Stimulated activated CD4-positive, alpha-beta T cell treated with anti-CD3 and anti-CD28 coated beads, Interleukin-2, amount 100 ng/mL, for 4 hours (primary cell): Measurements from ENCODE around the gene PHACTR2.
"Not testable (repeated sequence)": the region's sequence is repeated elsewhere in the genome, so short reads cannot be mapped to it uniquely, and the experiment has no call there.

Source experiments
- DNase-seq: peaks from one replicate; pipeline ENCODE4 v3.0.0-alpha.2; 2020; ENCODE audit warnings: low read depth

The PHACTR2 gene

GRCh38 chr6:143810745-143811144, 133.0 kb downstream of the PHACTR2 start:
- DNase-seq: no peak

DNA sequence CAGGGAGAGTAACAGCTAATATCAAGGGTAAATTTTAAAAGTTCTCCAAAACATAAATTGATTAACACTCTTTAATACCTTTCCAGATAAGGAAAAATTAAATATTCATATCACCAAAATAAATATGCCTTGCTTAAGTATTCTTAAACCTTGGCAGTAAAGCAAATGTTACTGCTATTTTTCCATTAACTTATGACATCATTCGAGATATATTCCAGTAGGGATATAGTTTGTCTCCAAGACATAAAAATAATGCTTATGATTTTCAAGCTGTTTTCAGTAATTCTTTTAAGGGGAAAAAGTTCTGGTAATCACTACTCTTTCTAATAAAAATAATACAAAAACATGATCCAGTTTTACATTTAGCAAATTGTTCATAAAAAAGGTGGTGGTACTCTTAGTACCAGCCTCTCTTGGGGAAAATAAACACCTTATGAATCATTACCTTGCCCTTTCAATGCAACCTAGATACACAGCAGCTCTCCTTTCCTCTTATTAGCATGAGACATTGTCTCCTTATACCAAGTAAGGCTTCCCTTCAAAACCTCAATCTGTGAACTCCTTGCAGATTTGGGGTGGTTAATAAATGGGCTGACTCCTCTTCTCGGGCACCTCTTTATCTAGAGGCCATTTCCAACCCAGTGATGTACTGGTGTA, 133.9 kb downstream of the PHACTR2 start:
- DNase-seq: no peak

DNA sequence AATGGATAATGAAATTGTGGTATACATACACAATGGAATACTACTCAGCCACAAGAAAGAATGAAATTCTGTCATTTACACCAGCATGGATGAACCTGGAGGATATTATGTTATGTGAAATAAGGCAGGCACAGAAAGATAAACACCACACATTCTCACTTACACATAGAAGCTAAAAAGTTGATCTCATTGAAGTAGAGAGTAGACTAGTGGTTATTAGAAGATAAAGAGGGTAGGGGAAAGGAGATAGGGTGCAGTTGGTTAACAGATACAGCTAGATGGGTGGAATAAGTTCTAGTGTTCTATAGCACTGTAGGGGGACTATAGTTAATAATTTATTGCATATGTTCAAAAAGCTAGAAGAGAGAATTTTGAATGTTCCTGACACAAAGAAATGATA, 139.9 kb downstream of the PHACTR2 start:
- no peak for DNase-seq

DNA sequence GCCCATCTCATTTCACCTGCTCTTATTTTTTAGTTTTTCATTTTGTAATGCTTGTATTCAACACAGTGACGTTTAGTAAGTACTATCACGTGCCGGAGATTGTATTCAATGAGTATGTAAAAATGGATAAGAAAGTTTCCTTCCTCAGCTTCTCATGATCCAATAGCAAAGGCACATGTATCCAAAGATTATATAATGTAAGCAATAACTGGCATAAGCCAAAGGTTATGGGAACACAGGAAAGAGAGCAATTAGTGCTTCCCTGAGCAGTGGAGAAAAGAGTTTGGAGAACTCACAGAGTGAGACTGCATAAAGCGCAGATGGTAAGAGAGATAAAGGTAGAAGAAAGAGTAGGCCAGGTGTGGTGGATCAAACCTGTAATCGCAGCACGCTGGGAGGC, 143.6 kb downstream of the PHACTR2 start:
- no peak for DNase-seq

DNA sequence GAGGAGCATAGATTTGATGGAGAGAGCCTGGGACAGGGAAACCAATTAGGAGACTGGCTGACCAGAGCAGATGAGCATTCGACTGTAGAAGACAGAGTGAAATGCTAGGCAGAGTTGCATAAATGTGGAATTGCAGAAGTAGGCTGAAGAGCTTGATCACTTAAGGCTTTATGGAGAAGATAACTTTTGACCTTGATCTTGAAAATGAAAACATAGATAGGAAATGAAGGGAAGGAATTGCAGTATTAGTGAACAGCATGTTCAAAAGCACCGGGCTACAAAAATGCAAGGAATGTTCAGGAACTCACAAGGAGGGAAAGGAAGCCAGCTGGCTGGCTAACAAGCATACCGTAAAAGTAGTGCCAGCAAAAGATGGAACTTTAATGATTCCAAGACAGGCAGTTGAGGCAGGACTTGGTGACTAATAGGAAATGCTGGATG, 144.8 kb downstream of the PHACTR2 start:
- no peak for DNase-seq

DNA sequence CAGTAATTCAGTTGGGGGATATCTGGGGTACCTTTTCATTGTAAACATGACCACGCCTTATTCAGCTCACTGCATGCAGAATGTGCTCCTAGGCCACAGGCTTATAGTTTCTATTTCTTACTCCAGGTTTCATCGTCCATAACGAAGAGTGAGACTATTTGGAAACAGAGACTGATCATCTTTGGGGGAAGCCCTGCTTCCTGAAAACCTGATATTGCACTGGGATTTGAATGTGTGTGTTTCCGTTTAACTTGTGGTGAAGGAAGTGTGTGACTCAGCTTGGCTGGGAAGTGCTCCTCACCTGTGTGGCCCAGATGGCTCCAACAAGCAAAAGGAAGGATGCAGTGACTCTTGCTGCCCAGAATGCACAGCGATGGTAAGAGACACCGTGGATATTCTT, 145.8 kb downstream of the PHACTR2 start:
- no peak for DNase-seq

DNA sequence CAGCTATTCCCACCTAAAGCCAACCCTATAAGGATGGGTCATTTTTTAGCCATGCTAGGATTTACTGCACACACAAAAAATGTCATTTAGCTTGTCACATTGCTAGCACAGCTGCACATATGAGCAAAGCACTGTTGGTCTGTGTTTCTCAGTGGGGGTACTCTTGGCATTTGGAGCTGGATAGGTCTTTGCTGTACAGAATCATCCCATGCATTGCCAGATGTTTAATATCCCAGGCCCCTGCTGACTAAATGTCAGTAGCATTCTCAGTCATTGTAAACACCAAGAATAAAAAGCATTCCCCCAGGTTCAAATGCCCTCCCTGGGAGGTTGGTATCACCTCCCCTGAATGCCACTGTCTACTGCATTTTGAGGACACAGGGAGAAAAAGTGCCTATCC, 150.8 kb downstream of the PHACTR2 start:
- no peak for DNase-seq

- no peak for DNase-seq
Measured at GRCh38 chr6:143836150-143836549, 158.4 kb downstream of the PHACTR2 start.

DNA sequence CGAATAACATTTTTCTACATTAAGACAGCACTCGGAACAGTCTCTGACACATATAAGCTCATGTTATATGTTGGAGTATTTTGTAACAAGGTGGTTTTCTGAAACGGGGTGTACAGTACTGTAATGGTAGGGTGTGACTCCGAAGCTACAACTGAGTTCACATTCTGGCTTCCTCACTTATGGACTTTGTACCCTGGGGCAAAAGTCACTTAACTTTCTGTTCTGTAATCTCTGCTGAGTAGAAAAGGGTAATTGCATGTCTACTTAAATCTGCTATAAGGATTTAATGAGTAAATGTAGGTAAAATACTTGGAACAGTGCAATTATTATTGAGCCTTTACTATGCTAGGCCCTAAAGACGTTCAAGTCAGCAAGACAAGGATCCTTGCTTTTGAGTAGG, 160.6 kb downstream of the PHACTR2 start:
- no peak for DNase-seq

GRCh38 chr6:143839196-143839595, 161.4 kb downstream of the PHACTR2 start:
- no peak for DNase-seq

GRCh38 chr6:143840595-143841265, 163.0 kb downstream of the PHACTR2 start:
- no peak for DNase-seq

DNA sequence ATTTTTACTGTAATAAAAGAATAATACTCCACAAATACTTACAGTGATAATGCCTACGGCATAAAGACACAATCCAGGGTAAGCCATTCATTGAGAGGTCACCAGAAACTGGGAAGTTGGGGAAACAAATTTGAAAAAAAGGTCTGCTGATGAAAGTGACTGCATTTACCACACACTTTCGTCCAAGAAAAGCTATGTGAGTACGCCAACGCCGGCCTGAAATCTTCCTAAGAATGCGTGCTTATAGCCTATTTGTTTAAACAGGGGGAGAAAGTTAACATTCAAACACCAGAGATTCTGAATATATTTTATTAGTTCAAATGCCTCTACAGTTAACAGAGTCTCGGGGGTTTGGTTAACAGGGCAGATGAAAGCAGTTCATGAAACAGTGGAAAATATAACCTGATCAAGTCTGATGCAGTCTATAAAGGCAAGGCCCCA, 164.7 kb downstream of the PHACTR2 start:
- no peak for DNase-seq

GRCh38 chr6:143842902-143843676, 165.3 kb downstream of the PHACTR2 start, which contains the start of gene LTV1:
Gene LTV1, plus strand, starts transcription at chr6:143843338. Its CDS starts 140 bp downstream, at chr6:143843478.
- peak; percentile 90 for DNase-seq

DNA sequence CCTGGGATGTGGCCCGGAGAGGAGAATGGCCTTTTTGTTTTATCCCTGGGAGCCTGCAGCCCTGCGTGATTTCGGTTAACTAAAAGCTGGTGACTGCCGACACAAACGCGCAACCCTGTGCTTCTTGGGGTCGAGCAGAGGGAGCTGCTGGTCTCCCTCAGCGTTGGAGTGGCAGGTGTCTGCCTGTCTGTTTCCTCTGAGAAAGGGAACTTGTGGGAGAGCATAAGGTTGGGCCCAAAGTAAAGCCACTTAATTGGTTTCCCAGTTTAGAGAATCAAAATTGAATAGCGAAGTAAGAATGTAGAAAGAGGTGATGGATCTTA, 165.9 kb downstream of the PHACTR2 start:
- DNase-seq: no peak

GRCh38 chr6:143844006-143844405, 166.2 kb downstream of the PHACTR2 start:
- no peak for DNase-seq

- DNase-seq: no peak
Measured at GRCh38 chr6:143845033-143845432, 167.3 kb downstream of the PHACTR2 start.

DNA sequence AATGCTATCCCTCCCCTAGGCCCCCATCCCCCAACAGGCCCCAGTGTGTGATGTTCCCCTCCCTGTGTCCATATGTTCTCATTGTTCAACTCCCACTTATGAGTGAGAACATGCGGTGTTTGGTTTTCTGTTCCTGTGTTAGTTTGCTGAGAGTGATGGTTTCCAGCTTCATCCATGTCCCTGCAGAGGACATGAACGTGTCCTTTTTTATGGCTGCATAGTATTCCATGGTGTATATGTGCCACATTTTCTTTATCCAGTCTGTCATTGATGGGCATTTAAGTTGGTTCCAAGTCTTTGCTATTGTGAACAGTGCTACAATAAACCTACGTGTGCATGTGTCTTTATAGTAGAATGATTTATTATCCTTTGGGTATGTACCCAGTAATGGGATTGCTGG, 173.9 kb downstream of the PHACTR2 start:
- not testable (repeated sequence) for DNase-seq

DNA sequence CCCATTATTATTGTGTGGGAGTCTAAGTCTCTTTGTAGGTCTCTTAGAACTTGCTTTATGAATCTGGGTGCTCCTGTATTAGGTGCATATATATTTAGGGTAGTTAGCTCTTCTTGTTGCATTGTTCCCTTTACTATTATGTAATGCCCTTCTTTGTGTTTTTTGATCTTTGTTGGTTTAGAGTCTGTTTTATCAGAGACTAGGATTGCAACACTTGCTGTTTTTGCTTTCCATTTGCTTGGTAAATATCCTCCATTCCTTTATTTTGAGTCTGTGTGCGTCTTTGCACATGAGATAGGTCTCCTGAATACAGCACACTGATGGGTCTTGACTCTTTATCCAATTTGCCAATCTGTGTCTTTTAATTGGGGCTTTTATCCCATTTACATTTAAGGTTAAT, 177.3 kb downstream of the PHACTR2 start:
- DNase-seq: not testable (repeated sequence)

DNA sequence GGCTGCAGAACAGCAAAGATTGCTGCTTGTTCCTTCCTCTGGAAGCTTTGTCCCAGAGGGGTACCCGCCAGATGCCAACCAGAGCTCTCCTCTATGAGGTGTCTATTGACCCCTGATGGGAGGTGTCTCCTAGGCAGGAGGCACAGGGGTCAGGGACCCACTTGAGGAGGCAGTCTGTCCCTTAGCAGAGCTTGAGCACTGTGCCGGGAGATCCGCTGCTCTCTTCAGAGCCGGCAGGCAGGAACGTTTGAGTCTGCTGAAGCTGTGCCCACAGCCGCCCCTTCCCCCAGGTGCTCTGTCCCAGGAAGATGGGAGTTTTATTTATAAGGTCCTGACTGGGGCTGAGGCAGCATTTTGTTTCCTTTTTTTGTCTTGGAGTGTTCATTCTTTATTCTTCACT, 179.0 kb downstream of the PHACTR2 start:
- not testable (repeated sequence) for DNase-seq

DNA sequence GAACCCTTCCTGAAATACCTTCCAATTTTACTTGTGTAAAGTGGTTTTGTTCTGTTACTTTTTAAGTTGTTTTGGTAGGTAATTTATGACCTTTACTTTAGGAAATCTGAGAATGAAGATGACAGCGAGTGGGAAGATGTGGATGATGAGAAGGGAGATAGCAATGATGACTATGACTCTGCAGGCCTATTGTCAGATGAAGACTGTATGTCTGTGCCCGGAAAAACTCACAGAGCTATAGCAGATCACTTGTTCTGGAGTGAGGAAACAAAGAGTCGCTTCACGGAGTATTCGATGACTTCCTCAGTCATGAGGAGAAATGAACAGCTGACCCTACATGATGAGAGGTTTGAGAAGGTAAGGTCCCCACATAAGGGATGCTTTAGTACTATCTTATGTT, 179.9 kb downstream of the PHACTR2 start:
- DNase-seq: no peak

DNA sequence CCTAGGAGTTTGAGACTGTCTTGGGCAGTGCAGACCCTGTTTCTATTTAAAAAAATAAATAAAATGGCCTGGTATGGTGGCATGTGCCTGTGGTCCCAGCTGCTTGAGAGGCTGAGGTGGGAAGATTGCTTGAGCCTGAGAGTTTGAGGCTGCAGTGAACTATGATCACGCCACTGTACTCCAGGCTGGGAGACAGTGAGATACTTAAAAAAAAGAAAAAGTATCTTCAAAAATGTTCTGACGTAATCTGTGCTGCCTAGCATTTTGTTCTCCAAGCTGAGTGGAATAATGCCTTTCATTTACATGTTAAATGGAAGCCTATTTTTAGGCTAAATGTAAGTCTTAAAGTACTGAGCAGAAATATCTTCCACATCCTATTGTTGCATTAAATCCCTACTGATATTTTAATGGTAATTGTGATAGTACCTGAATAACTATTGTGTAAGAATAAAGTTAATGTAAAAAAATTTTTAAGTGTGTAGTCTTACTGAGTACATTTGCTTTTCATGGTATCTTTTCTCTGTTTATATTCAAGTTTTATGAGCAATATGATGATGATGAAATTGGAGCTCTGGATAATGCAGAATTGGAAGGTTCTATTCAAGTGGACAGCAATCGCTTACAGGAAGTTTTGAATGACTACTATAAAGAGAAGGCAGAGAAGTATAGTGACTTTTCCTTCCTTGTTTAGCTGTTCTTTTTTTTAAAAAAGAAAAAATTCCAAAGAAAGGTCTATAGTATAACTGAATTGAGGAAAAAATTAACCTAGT, 182.3 kb downstream of the PHACTR2 start:
- DNase-seq: no peak

GRCh38 chr6:143863771-143864170, 186.0 kb downstream of the PHACTR2 start:
- DNase-seq: no peak
